ENCODE results near the gene IDH3G.

The IDH3G gene

GRCh38 chrX:153773741-153774575 lies 20.2 kb downstream of the IDH3G start:
- FAIRE-seq (no peak), DNase-seq (ENCODE audit: low spot score) (no peak)

GRCh38 chrX:153773218-153773611 lies 21.0 kb downstream of the IDH3G start:
- DNase-seq (ENCODE audit: low spot score), result no peak
- FAIRE-seq, result no peak

GRCh38 chrX:153772316-153773217 lies 21.6 kb downstream of the IDH3G start:
- DNase-seq (ENCODE audit: low spot score) (no peak), FAIRE-seq (no peak)

- FAIRE-seq (no peak), DNase-seq (ENCODE audit: low spot score) (no peak)
These were observed 22.5 kb downstream of the IDH3G start for GRCh38 chrX:153771415-153772315.

- no peak for DNase-seq (ENCODE audit: low spot score)
- no peak for FAIRE-seq
These were observed 23.4 kb downstream of the IDH3G start for GRCh38 chrX:153770601-153771414.

- no peak for FAIRE-seq
These were observed 24.1 kb downstream of the IDH3G start for GRCh38 chrX:153769865-153770600.

GRCh38 chrX:153769158-153769864 lies 24.9 kb downstream of the IDH3G start:
- no peak for DNase-seq (ENCODE audit: low spot score)
- FAIRE-seq, result no peak

More at GRCh38 chrX:153769865-153770600, 24.1 kb downstream of the IDH3G start:
- no peak for DNase-seq (ENCODE audit: low spot score)

- FAIRE-seq (no peak), DNase-seq (ENCODE audit: low spot score) (no peak)
These were observed 25.6 kb downstream of the IDH3G start for GRCh38 chrX:153768311-153769157.

GRCh38 chrX:153767674-153768055 lies 26.5 kb downstream of the IDH3G start:
- no peak for FAIRE-seq

GRCh38 chrX:153766871-153767673 lies 27.1 kb downstream of the IDH3G start:
- DNase-seq (ENCODE audit: low spot score) (no peak), FAIRE-seq (no peak)

More at GRCh38 chrX:153767674-153768055, 26.5 kb downstream of the IDH3G start:
- no peak for DNase-seq (ENCODE audit: low spot score)

- FAIRE-seq (no peak), DNase-seq (ENCODE audit: low spot score) (peak; percentile 80)
These were observed 27.9 kb downstream of the IDH3G start for GRCh38 chrX:153766098-153766817.

GRCh38 chrX:153765138-153766079 lies 28.8 kb downstream of the IDH3G start:
- no peak for FAIRE-seq
- peak; percentile 41 for DNase-seq (ENCODE audit: low spot score)

- FAIRE-seq, result no peak
- no peak for DNase-seq (ENCODE audit: low spot score)
These were observed 29.4 kb downstream of the IDH3G start for GRCh38 chrX:153764786-153765137.

GRCh38 chrX:153763989-153764755 lies 30.0 kb downstream of the IDH3G start, which contains the start of gene PLXNB3:
Gene PLXNB3, plus strand, starts transcription at chrX:153764249. Its CDS starts 1,287 bp downstream, at chrX:153765536.
- FAIRE-seq (peak; percentile 74), DNase-seq (ENCODE audit: low spot score) (peak; percentile 89)
